ENCODE data around the gene S100B.

The S100B gene

GRCh38 chr21:46564391-46564790, 40.5 kb downstream of the S100B start:
- peaks cover 85% of the 10 kb centered on the region for H3K36me3 Mint-ChIP-seq
- H3K27me3 Mint-ChIP-seq: no peaks in the 10 kb centered on the region
- H3K9me3 Mint-ChIP-seq: no peaks in the 10 kb centered on the region
- H3K4me1 Mint-ChIP-seq: peaks cover 17% of the 10 kb centered on the region
- ATAC-seq: no peak
- H3K4me3 Mint-ChIP-seq: no peak overlapping the region
- H3K27ac Mint-ChIP-seq: no peak overlapping the region

DNA sequence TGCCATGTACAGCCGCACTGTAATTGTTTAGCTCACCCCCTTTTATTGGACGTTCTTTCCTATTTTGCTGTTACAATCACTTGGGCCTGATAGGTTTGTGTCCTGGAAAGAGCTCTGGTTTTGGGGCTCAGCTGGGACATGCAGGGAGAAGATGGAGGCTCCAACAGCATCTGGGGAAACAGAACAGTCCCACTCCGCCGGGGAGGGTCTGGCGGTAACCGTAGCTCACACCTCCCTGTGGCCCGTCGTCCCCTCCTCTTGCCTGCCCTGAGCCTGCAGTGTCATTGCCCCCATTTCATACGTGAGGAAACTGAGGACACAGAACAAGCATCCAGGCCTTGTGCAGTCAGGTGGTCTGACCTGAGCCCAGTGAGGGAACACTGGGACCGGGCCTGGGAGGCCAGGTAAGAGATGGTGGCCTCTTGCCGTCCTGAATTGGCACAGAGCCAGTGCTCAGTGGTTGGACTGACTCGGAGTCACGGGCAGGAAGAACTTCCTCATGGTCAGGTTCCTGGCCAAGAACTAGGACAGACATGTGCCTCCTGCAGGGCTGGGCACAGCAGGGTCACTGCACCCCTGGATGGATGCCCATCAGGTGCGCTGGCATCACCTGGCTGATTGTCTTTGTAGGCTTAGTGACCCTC, 41.8 kb downstream of the S100B start:
- H3K27ac Mint-ChIP-seq: no peak overlapping the region
- H3K36me3 Mint-ChIP-seq: peaks cover 75% of the 10 kb centered on the region
- no peak for ATAC-seq
- no peaks in the 10 kb centered on the region for H3K9me3 Mint-ChIP-seq
- H3K4me3 Mint-ChIP-seq: no peak overlapping the region
- H3K4me1 Mint-ChIP-seq: peaks cover 22% of the 10 kb centered on the region
- H3K27me3 Mint-ChIP-seq: no peaks in the 10 kb centered on the region

GRCh38 chr21:46562472-46562871, 42.4 kb downstream of the S100B start:
- Mint-ChIP-seq H3K4me3 (no peak overlapping the region), H3K27ac (no peak overlapping the region), H3K27me3 (no peaks in the 10 kb centered on the region), H3K36me3 (peaks cover 70% of the 10 kb centered on the region), H3K9me3 (no peaks in the 10 kb centered on the region), H3K4me1 (peaks cover 22% of the 10 kb centered on the region)
- ATAC-seq: no peak

DNA sequence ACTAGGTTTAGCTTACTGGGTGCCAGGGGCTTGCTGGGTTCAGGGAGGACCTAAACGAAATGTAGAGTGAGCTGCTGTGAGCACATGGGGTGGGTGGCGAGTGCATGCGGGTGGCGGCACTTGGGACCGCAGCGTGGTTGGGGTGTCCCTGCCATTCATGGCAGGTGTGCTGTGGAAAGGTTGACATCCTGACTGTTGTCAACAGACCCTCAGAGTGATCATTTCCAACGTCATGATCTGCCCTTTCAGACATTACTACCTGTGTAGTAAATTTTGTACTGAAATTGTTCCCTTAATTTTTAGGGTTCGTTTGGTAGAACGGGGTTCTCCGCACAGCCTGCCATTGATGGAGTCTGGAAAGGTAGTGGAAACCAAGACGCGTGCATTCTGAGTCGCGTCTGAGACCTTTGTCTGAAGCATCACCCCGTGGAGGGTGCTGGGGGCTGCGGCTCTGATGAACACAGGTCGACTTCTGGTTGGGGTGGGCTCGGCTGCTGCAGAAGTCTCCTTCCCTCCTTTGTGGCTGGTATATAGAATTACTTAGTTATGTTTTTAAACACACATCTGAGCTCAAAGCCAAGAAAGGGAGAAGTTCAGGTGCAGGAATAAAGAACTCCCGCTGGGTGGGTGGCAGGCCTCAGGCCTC, 43.3 kb downstream of the S100B start:
- no peaks in the 10 kb centered on the region for H3K9me3 Mint-ChIP-seq
- H3K36me3 Mint-ChIP-seq: peaks cover 70% of the 10 kb centered on the region
- peaks cover 22% of the 10 kb centered on the region for H3K4me1 Mint-ChIP-seq

DNA sequence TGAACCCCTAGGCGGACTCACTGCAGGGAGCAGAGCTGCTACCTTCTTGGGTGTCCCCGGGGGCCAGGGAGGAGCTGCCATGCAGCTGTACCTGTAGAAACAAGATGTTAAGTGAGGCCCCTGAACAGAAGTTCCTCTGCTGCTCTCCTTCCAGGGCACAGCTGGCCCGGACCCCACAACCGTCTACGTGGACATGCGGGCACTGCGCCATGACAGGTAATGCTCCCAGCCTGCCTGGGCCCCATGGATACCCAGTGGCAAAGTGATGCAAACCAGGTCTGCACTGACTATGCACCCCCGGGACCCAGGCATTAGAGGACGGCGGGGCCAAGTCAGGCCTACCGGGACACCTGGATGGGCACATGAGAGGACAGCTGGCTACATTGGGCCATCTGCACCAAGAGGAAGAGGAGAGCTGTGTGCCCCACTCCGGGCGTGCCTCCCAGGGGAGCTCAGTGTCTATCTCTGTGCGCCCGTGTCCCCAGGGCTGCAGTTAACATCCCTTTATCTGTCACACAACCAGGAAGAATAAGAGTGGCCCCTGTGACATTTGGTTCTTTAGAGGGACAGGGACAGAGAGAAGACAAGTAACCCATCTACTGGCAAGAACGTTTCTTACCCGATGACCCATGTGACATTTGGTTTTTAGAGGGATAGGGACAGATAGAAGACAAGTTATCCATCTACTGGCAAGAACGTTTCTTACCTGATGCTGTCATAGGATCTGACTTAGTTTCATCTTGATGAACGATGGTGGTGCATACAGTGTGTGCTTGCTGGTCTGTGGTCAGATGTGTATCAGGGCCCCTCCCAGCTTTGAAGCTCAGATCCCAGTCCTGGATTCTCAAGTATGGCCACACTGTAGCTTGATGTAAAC, 44.1 kb downstream of the S100B start:
- peaks cover 22% of the 10 kb centered on the region for H3K4me1 Mint-ChIP-seq
- ATAC-seq: no peak
- no peaks in the 10 kb centered on the region for H3K9me3 Mint-ChIP-seq
- peaks cover 70% of the 10 kb centered on the region for H3K36me3 Mint-ChIP-seq
- H3K4me3 Mint-ChIP-seq: peak overlapping the region; percentile 51
- H3K27me3 Mint-ChIP-seq: no peaks in the 10 kb centered on the region
- H3K27ac Mint-ChIP-seq: peak overlapping the region; percentile 83

More for the DNA sequence above, 43.3 kb downstream of the S100B start:
- Mint-ChIP-seq H3K4me3 (no peak overlapping the region), H3K27me3 (no peaks in the 10 kb centered on the region), H3K27ac (peak overlapping the region; percentile 83)
- ATAC-seq: no peak

GRCh38 chr21:46559291-46559983, 45.4 kb downstream of the S100B start:
- H3K36me3 Mint-ChIP-seq: peaks cover 68% of the 10 kb centered on the region
- H3K27ac Mint-ChIP-seq: peak overlapping the region; percentile 83
- H3K4me3 Mint-ChIP-seq: peak overlapping the region; percentile 51
- peaks cover 22% of the 10 kb centered on the region for H3K4me1 Mint-ChIP-seq
- ATAC-seq: peak; percentile 86
- no peaks in the 10 kb centered on the region for H3K27me3 Mint-ChIP-seq
- H3K9me3 Mint-ChIP-seq: no peaks in the 10 kb centered on the region

DNA sequence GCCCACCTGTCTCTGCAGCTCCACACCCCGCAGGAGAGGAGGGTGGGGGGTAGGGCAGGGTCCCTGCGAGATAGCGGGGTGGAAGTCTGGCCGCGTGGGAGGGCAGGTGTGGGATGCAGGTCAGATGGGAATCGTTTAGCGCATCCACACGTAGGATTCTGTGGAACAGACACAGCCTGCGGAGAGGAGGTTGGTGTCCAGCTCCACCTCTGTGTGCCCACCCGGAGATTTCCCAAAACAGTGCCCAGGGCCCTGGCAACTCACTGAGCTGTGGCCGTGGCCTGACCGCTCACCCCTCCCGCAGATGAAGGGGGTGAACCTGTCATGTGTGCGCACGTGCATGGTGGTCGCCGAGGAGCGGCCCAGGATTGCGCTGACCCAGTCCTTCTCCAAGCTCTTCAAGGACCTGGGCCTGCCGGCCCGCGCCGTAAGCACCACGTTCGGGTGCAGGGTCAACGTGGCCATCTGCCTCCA, 46.9 kb downstream of the S100B start:
- Mint-ChIP-seq H3K27ac (peak overlapping the region; percentile 83), H3K4me3 (no peak overlapping the region), H3K27me3 (no peaks in the 10 kb centered on the region), H3K36me3 (peaks cover 60% of the 10 kb centered on the region), H3K9me3 (no peaks in the 10 kb centered on the region), H3K4me1 (peaks cover 22% of the 10 kb centered on the region)
- no peak for ATAC-seq

- ATAC-seq: no peak
- H3K9me3 Mint-ChIP-seq: no peaks in the 10 kb centered on the region
- H3K27ac Mint-ChIP-seq: no peak overlapping the region
- peaks cover 60% of the 10 kb centered on the region for H3K36me3 Mint-ChIP-seq
- H3K27me3 Mint-ChIP-seq: no peaks in the 10 kb centered on the region
- no peak overlapping the region for H3K4me3 Mint-ChIP-seq
- H3K4me1 Mint-ChIP-seq: peaks cover 22% of the 10 kb centered on the region
Measured at GRCh38 chr21:46557469-46557868, 47.4 kb downstream of the S100B start.

DNA sequence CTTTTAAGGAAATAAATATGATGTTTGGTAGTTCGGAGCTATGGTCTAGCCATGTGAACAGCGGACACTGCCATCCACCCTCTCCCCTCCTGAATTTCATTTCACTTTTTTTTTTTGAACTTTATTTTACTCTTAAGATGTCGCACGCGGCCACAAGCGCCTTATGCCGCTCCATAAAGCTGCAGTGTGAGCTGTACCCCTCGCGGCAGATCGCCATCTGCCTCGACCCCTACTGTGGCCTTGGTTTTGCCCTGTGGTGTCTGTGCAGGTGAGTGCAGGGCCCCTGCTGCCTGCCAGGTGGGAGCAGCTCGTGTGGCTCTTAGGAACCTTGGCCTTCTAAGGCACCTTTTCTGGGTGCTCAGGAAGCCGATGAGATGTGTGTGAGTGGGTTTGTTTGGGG, 48.1 kb downstream of the S100B start:
- peaks cover 22% of the 10 kb centered on the region for H3K4me1 Mint-ChIP-seq
- no peaks in the 10 kb centered on the region for H3K9me3 Mint-ChIP-seq
- H3K27me3 Mint-ChIP-seq: no peaks in the 10 kb centered on the region
- ATAC-seq: no peak
- H3K36me3 Mint-ChIP-seq: peaks cover 53% of the 10 kb centered on the region
- H3K4me3 Mint-ChIP-seq: no peak overlapping the region
- H3K27ac Mint-ChIP-seq: no peak overlapping the region

DNA sequence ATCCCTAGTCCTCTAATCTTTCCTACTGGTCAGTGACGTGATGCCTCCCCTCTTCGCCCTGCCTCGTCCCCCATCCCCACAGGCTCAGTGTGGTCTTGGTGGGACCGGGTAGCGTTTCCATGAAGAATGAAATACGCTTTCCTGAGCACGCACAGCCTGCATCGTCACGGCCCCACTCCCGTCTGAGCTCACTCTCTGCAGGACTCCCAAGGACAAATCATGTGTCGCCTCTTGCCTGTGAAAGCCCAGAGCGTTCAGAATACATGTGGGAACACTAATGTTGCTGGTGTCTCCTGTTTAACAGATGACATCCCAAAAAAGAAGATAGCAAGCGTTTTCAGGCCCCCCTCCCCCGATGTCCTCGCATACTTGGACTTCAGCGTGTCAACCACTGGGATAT, 49.2 kb downstream of the S100B start:
- no peak overlapping the region for H3K4me3 Mint-ChIP-seq
- no peak overlapping the region for H3K27ac Mint-ChIP-seq
- H3K36me3 Mint-ChIP-seq: peaks cover 53% of the 10 kb centered on the region
- no peak for ATAC-seq
- H3K9me3 Mint-ChIP-seq: no peaks in the 10 kb centered on the region
- no peaks in the 10 kb centered on the region for H3K27me3 Mint-ChIP-seq
- H3K4me1 Mint-ChIP-seq: peaks cover 21% of the 10 kb centered on the region

- Mint-ChIP-seq H3K27me3 (no peaks in the 10 kb centered on the region), H3K4me3 (no peak overlapping the region), H3K27ac (no peak overlapping the region), H3K9me3 (no peaks in the 10 kb centered on the region), H3K36me3 (peaks cover 53% of the 10 kb centered on the region), H3K4me1 (peaks cover 21% of the 10 kb centered on the region)
- ATAC-seq: no peak
Measured at GRCh38 chr21:46555225-46555617, 49.7 kb downstream of the S100B start.

DNA sequence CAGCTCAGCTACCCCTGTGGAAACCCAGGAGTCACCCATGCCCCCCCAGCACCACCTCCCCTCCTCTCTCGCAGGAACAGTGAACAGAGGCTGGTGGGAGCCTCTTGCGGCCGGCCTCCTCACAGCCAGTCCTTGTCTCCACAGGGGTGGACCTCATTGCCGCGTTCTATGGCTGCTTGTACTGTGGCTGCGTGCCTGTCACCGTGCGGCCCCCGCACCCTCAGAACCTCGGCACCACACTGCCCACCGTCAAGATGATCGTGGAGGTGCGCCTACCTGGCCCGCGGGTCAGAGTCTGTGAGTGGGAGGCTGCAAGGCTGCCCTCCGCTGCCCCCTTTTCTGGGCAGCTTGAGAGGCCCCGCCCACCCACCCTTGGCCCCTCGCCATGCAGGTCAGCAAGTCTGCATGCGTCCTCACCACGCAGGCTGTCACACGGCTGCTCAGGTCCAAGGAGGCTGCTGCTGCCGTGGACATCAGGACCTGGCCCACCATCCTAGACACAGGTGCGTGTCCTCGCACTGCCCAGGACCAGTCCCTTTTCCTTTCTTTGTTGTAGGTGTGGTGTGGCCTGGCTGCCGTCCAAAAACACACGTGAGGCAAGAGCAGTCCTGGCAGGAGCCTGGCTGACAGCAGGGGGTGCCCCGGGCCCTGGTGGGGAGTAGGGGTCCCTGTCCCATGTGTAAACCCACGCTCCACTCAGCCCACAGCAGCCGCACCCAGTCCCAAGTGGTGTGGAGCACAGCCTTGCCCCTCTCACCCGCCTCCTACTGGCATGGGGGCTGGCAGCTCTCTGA, 50.3 kb downstream of the S100B start:
- no peaks in the 10 kb centered on the region for H3K27me3 Mint-ChIP-seq
- no peak overlapping the region for H3K27ac Mint-ChIP-seq
- peaks cover 19% of the 10 kb centered on the region for H3K4me1 Mint-ChIP-seq
- H3K4me3 Mint-ChIP-seq: no peak overlapping the region
- no peak for ATAC-seq
- H3K9me3 Mint-ChIP-seq: no peaks in the 10 kb centered on the region
- peaks cover 55% of the 10 kb centered on the region for H3K36me3 Mint-ChIP-seq

DNA sequence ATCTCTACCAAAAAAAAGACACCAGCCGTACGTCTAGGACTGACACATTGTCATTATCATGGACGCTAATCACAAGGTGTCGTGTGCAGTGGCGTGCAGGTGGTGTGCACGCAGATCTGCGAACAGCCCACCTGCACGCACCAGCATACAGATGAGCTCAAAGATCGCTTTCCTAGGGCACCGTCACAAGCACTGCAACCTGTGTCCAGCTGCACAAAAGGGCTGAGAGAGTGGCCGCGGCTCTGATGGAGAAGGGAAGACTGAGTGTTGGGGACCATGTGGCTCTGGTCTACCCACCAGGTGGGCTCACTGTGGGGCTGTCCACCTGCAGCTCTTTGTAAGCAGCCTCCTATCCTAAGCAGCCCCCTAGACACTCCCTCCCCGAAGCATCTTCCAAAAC, 50.9 kb downstream of the S100B start:
- no peak for ATAC-seq
- Mint-ChIP-seq H3K4me3 (no peak overlapping the region), H3K36me3 (peaks cover 57% of the 10 kb centered on the region), H3K27ac (no peak overlapping the region), H3K27me3 (no peaks in the 10 kb centered on the region), H3K9me3 (no peaks in the 10 kb centered on the region), H3K4me1 (peaks cover 14% of the 10 kb centered on the region)

DNA sequence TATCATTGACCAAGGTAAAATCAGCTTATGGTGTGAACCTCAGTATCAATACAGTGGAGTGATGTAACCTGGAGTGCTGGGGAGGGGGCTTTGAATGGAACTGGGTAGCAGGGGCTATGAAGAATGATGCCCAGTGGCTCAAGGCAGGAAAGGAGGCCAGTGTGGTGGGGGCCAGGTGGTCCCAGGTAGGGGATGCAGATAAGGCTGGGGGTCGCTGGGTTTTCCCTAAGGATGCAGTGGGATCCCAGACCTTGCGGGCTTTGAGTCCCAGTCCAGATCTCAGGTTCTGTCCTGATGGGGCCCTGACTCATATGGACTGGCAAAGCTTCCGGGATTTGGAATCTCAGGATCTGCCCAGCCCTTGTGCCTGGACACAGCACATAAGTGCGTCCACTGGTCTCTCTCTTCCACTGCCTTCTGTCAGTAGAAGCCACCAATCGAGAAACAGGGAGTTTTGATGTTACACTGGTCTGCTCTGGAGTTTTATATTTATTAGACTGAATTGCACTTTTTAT, 52.0 kb downstream of the S100B start:
- peaks cover 22% of the 10 kb centered on the region for H3K4me1 Mint-ChIP-seq
- no peak for ATAC-seq
- no peaks in the 10 kb centered on the region for H3K27me3 Mint-ChIP-seq
- H3K9me3 Mint-ChIP-seq: peaks cover 5% of the 10 kb centered on the region
- H3K4me3 Mint-ChIP-seq: no peak overlapping the region
- H3K36me3 Mint-ChIP-seq: peaks cover 68% of the 10 kb centered on the region
- H3K27ac Mint-ChIP-seq: peak overlapping the region; percentile 66

Measured in stimulated activated memory B cell treated with anti-CD40 and anti-IgM and Interleukin-4, amounts not matched to agents 10 μg/mL and 1 μg/mL and 100 μg/mL, for 72 hours (primary cell).